T-helper 2 cell treated with Interferon-gamma antibody and Interleukin-4, amounts not matched to agents 5 μg/mL and 100 μg/mL, for 36 hours (primary cell): ENCODE measurements around the gene PRDM16.

ENCODE experiments used
- DNase-seq: peaks from one replicate; pipeline ENCODE4 v3.0.0; 2021; ENCODE audit warnings: low spot score
- H3K27ac Mint-ChIP-seq: one replicate; pipeline ENCODE4 v1.8.0; 2021; ENCODE audit warnings: mild to moderate bottlenecking, mixed read lengths
- H3K27me3 Mint-ChIP-seq: one replicate; pipeline ENCODE4 v1.8.0; 2021; ENCODE audit warnings: low read depth, mixed read lengths
- H3K36me3 Mint-ChIP-seq: one replicate; pipeline ENCODE4 v1.8.0; 2021; ENCODE audit warnings: low read depth, mixed read lengths
- H3K4me1 Mint-ChIP-seq: one replicate; pipeline ENCODE4 v1.8.0; 2021; ENCODE audit warnings: low read depth, mixed read lengths
- H3K4me3 Mint-ChIP-seq: one replicate; pipeline ENCODE4 v1.8.0; 2022; ENCODE audit warnings: mild to moderate bottlenecking, moderate library complexity, mixed read lengths
- H3K9me3 Mint-ChIP-seq: one replicate; pipeline ENCODE4 v1.8.0; 2021; ENCODE audit warnings: mixed read lengths

Gene PRDM16

DNA sequence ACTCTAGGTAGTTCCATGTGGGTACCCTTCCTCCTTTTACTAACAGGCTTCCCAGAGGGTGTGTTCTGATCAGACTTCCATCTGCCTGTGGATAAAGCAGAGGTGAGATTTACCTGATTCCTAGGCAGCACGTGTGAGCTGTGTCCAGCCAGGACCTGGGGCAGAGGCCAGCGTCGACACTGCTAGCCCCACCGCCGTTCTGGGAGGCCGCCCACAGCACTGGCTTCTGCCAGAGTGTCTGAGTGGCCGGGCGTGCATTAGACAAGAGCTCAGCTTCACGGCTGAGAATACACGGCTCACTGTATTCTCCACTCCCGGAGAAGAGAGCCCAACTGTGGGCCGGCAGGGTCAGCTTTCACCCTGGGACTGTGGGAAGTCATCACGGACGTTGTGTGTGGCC lies 82.5 kb downstream of the PRDM16 start:
- no peak for DNase-seq
- no peaks in the 10 kb centered on the region for H3K4me1 Mint-ChIP-seq
- no peak overlapping the region for H3K27ac Mint-ChIP-seq
- H3K36me3 Mint-ChIP-seq = no peaks in the 10 kb centered on the region
- H3K27me3 Mint-ChIP-seq = peaks cover 8% of the 10 kb centered on the region
- H3K4me3 Mint-ChIP-seq = no peak overlapping the region
- no peaks in the 10 kb centered on the region for H3K9me3 Mint-ChIP-seq

GRCh38 chr1:3152143-3152542 lies 83.1 kb downstream of the PRDM16 start:
- Mint-ChIP-seq H3K4me1 (no peaks in the 10 kb centered on the region), H3K4me3 (no peak overlapping the region), H3K27ac (no peak overlapping the region), H3K27me3 (peaks cover 8% of the 10 kb centered on the region), H3K9me3 (no peaks in the 10 kb centered on the region), H3K36me3 (no peaks in the 10 kb centered on the region)
- no peak for DNase-seq

DNA sequence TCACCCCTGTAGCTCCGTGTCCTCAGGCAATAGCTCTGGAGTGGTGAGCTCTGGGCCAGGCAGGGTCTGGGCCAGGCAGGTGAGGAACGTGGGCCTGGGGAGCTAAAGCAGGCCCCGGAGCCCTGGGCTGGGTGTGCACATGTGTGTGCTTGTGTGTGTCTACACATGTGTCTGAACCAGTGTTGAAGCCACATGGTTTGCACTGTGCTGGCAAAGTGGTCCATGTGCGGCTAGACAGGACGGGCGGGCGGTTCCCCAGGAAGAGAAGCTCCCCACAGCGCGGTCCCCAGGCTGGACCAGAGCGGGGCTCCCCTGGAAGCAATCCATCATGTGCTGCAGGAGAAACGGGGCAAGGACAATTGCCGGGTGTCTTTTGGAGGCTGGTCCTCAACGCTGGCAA lies 84.2 kb downstream of the PRDM16 start:
- Mint-ChIP-seq H3K27me3 (peaks cover 12% of the 10 kb centered on the region), H3K27ac (no peak overlapping the region), H3K4me3 (no peak overlapping the region), H3K9me3 (no peaks in the 10 kb centered on the region), H3K36me3 (no peaks in the 10 kb centered on the region), H3K4me1 (no peaks in the 10 kb centered on the region)
- DNase-seq = no peak

- H3K27me3 Mint-ChIP-seq = peaks cover 14% of the 10 kb centered on the region
- no peak for DNase-seq
- H3K9me3 Mint-ChIP-seq = no peaks in the 10 kb centered on the region
- no peaks in the 10 kb centered on the region for H3K36me3 Mint-ChIP-seq
- no peaks in the 10 kb centered on the region for H3K4me1 Mint-ChIP-seq
- no peak overlapping the region for H3K27ac Mint-ChIP-seq
- H3K4me3 Mint-ChIP-seq = no peak overlapping the region
Measured at GRCh38 chr1:3153902-3154795, 85.1 kb downstream of the PRDM16 start.

- H3K27ac Mint-ChIP-seq = no peak overlapping the region
- no peaks in the 10 kb centered on the region for H3K36me3 Mint-ChIP-seq
- H3K27me3 Mint-ChIP-seq = peaks cover 14% of the 10 kb centered on the region
- H3K9me3 Mint-ChIP-seq = no peaks in the 10 kb centered on the region
- H3K4me3 Mint-ChIP-seq = no peak overlapping the region
- no peaks in the 10 kb centered on the region for H3K4me1 Mint-ChIP-seq
- no peak for DNase-seq
Measured at GRCh38 chr1:3155056-3155925, 86.3 kb downstream of the PRDM16 start.

DNA sequence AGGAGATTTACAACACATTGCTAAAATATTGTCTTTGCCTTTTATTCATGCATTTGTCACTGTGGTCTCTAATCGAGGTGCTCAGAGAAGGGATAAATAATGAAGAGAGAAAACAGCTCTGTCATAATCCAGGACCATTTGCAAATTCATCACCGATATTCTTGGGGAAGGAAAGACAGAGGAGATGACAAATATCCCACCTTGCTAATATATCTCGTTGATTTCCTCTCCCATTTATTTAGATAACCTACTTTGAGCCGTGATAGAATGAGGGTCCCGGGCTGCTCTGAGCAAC lies 86.9 kb downstream of the PRDM16 start:
- Mint-ChIP-seq H3K36me3 (no peaks in the 10 kb centered on the region), H3K9me3 (no peaks in the 10 kb centered on the region), H3K27ac (no peak overlapping the region), H3K4me1 (no peaks in the 10 kb centered on the region), H3K27me3 (peaks cover 17% of the 10 kb centered on the region), H3K4me3 (no peak overlapping the region)
- no peak for DNase-seq

DNA sequence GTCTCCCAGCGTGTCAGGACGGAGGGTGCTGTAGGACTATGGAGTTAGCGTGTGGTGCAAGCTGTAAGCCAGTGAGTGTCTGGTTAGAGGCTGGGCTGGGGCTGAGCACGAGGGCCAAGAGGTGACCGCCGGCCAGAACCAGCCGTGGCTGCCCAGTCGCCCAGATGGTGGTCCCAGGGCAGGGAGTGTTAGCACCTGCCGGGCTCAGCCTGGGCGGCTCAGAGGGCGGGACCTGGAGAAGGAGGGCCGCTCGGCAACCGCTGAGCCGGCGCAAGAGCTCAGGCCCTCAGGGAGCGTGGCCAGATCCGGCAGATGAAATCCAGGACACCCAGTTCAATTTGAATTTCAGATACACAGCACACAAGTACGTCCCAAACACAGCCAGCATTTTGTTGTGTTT lies 87.9 kb downstream of the PRDM16 start:
- no peak overlapping the region for H3K4me3 Mint-ChIP-seq
- no peaks in the 10 kb centered on the region for H3K4me1 Mint-ChIP-seq
- no peaks in the 10 kb centered on the region for H3K9me3 Mint-ChIP-seq
- no peak for DNase-seq
- no peaks in the 10 kb centered on the region for H3K36me3 Mint-ChIP-seq
- H3K27me3 Mint-ChIP-seq = peaks cover 18% of the 10 kb centered on the region
- no peak overlapping the region for H3K27ac Mint-ChIP-seq

- H3K9me3 Mint-ChIP-seq = no peaks in the 10 kb centered on the region
- DNase-seq = no peak
- peaks cover 18% of the 10 kb centered on the region for H3K27me3 Mint-ChIP-seq
- H3K4me1 Mint-ChIP-seq = no peaks in the 10 kb centered on the region
- H3K27ac Mint-ChIP-seq = no peak overlapping the region
- no peak overlapping the region for H3K4me3 Mint-ChIP-seq
- no peaks in the 10 kb centered on the region for H3K36me3 Mint-ChIP-seq
Measured at GRCh38 chr1:3158347-3158746, 89.3 kb downstream of the PRDM16 start.

GRCh38 chr1:3159121-3159520 lies 90.1 kb downstream of the PRDM16 start:
- Mint-ChIP-seq H3K27me3 (peaks cover 18% of the 10 kb centered on the region), H3K4me1 (no peaks in the 10 kb centered on the region), H3K27ac (no peak overlapping the region), H3K4me3 (no peak overlapping the region), H3K9me3 (no peaks in the 10 kb centered on the region), H3K36me3 (no peaks in the 10 kb centered on the region)
- DNase-seq = no peak

DNA sequence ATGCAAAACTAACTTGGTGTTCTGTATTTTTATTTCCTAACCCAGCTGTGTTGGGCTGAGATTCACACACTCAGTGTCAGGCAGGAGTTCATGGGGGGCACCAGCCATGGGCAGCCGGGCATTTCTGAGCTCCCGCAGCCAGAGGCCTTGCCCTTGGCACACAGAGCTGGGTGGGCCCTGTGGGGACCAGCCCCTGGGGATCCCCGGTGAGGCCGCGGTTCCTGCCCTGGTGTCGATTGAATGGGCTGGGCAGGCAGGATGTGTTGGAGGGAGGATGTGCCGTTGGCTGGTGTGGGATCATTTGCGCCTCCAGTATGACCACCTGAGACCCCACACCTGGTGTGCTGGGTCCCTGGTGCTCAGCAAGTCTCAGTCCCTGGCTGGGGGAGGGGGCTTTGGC lies 91.0 kb downstream of the PRDM16 start:
- Mint-ChIP-seq H3K27me3 (peaks cover 18% of the 10 kb centered on the region), H3K4me3 (no peak overlapping the region), H3K36me3 (no peaks in the 10 kb centered on the region), H3K27ac (no peak overlapping the region), H3K4me1 (no peaks in the 10 kb centered on the region), H3K9me3 (no peaks in the 10 kb centered on the region)
- DNase-seq = no peak

- Mint-ChIP-seq H3K27me3 (peaks cover 16% of the 10 kb centered on the region), H3K4me1 (no peaks in the 10 kb centered on the region), H3K9me3 (no peaks in the 10 kb centered on the region), H3K27ac (no peak overlapping the region), H3K4me3 (no peak overlapping the region), H3K36me3 (no peaks in the 10 kb centered on the region)
- no peak for DNase-seq
Measured at GRCh38 chr1:3160647-3161145, 91.7 kb downstream of the PRDM16 start.

DNA sequence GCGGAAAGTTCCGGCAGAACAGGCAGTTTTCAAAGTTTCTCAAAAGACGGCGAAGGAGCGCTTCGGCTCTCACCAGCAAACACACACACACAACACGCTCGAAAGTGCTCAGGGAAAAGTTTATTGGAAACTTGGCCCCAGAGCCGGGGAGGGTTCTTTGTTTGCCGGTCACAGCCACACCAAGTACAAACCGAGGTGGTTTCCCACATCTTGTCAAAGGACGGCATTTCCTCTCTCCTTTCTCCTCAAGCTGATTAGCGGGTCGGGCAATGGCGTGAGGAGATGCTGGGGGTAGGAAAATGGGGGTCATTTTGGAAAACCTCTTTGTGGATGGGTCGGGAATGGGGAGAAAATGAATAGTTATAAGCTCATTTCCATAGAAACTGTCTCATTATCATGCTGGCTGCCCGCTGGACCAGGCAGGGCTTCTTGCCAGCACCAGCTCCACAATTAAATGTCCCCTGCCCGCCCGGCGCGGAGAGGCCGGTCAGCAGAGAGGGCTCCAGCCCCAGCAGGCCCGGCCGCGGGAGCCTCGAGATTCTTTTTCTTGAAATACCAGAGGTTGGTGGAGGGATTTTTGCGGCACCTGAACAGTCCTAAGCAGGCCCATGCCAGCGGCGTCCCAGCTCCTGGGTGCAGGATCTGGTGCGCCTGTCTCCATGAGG lies 92.3 kb downstream of the PRDM16 start:
- DNase-seq = no peak
- no peak overlapping the region for H3K27ac Mint-ChIP-seq
- no peaks in the 10 kb centered on the region for H3K36me3 Mint-ChIP-seq
- no peaks in the 10 kb centered on the region for H3K4me1 Mint-ChIP-seq
- no peak overlapping the region for H3K4me3 Mint-ChIP-seq
- H3K27me3 Mint-ChIP-seq = peaks cover 10% of the 10 kb centered on the region
- H3K9me3 Mint-ChIP-seq = no peaks in the 10 kb centered on the region

- H3K4me1 Mint-ChIP-seq = no peaks in the 10 kb centered on the region
- DNase-seq = no peak
- H3K4me3 Mint-ChIP-seq = no peak overlapping the region
- H3K27ac Mint-ChIP-seq = no peak overlapping the region
- H3K27me3 Mint-ChIP-seq = peaks cover 10% of the 10 kb centered on the region
- H3K36me3 Mint-ChIP-seq = no peaks in the 10 kb centered on the region
- no peaks in the 10 kb centered on the region for H3K9me3 Mint-ChIP-seq
Measured at GRCh38 chr1:3162322-3162882, 93.4 kb downstream of the PRDM16 start.

GRCh38 chr1:3163356-3163755 lies 94.4 kb downstream of the PRDM16 start:
- Mint-ChIP-seq H3K27me3 (peaks cover 6% of the 10 kb centered on the region), H3K4me3 (no peak overlapping the region), H3K4me1 (no peaks in the 10 kb centered on the region), H3K27ac (no peak overlapping the region), H3K9me3 (no peaks in the 10 kb centered on the region), H3K36me3 (no peaks in the 10 kb centered on the region)
- no peak for DNase-seq
